ENCODE data around the gene DCST1.

Gene DCST1

DNA sequence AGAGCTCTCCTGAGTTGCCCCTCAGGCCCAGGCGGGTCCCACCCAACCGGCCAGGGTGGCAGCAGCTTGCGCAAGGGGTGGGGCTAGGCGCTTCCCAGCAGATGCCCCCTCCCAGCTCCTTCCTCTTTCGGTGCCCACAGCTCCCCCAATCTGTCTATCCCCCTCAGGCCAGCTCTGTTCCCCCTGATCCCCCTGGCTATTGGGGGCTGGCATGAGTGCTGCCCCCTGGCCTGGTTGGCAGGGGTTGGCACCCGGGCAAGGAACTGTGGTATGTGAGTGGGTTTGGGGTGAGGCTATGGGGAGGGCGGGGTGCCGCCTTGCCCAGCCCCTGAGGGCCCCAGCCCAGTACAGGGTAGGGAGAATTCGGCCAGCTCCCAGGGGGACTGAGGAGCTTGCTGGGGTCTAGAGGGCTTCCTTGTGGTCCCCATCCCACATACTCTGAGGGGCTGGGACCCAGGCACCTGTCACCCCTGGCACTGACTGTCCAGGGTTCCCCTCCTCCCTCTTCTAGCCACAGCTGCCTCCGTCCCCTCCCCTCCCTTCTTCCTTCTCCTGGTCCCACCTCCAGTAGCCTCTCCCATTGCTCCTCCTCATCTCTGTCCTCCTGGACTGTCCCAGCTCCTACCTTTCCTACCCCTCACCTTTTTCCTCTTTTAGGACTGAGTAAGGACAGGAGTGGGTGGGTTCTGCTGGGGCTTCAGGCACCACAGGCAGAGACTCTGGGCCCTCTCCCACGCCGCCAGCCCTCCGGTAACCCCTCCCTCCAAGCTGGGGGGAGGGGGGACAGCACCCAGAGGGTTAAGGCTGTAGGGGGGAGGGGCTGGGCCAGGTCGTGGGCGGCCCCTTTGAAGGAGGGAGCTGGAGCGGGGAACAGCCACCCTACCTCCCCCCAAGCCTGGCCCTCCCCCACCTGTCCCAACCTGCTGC, 25.3 kb upstream of the DCST1 start:
- no peak for TF ChIP-seq FOXM1 (IDR thresholded peaks at IDR 0.05; ENCODE audit: borderline replicate concordance, low read depth)
- TF ChIP-seq TAF1 (IDR thresholded peaks at IDR 0.05; ENCODE audit: low read depth), result no peak
- TF ChIP-seq YY1 (IDR thresholded peaks at IDR 0.05; ENCODE audit: low read depth), result no peak
- TF ChIP-seq CREB1 (IDR thresholded peaks at IDR 0.05; ENCODE audit: low read depth), result no peak
- TF ChIP-seq EP300 (IDR thresholded peaks at IDR 0.05; ENCODE audit: borderline replicate concordance), result no peak
- no peak for TF ChIP-seq TEAD4 (IDR thresholded peaks at IDR 0.05)
- TF ChIP-seq, protein P1, sequence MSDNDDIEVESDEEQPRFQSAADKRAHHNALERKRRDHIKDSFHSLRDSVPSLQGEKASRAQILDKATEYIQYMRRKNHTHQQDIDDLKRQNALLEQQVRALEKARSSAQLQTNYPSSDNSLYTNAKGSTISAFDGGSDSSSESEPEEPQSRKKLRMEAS (IDR thresholded peaks at IDR 0.05), result no peak
- no peak for TF ChIP-seq RAD21 (IDR thresholded peaks at IDR 0.05; ENCODE audit: low read depth)
- no peak for TF ChIP-seq CEBPB (IDR thresholded peaks at IDR 0.05)
- no peak for TF ChIP-seq ZBTB7A (IDR thresholded peaks at IDR 0.05; ENCODE audit: low read depth)
- TF ChIP-seq EGR1 (IDR thresholded peaks at IDR 0.05), result no peak
- TF ChIP-seq NFIC (IDR thresholded peaks at IDR 0.05), result no peak
- TF ChIP-seq TCF12 (IDR thresholded peaks at IDR 0.05; ENCODE audit: low read depth), result no peak
- TF ChIP-seq, protein P2, sequence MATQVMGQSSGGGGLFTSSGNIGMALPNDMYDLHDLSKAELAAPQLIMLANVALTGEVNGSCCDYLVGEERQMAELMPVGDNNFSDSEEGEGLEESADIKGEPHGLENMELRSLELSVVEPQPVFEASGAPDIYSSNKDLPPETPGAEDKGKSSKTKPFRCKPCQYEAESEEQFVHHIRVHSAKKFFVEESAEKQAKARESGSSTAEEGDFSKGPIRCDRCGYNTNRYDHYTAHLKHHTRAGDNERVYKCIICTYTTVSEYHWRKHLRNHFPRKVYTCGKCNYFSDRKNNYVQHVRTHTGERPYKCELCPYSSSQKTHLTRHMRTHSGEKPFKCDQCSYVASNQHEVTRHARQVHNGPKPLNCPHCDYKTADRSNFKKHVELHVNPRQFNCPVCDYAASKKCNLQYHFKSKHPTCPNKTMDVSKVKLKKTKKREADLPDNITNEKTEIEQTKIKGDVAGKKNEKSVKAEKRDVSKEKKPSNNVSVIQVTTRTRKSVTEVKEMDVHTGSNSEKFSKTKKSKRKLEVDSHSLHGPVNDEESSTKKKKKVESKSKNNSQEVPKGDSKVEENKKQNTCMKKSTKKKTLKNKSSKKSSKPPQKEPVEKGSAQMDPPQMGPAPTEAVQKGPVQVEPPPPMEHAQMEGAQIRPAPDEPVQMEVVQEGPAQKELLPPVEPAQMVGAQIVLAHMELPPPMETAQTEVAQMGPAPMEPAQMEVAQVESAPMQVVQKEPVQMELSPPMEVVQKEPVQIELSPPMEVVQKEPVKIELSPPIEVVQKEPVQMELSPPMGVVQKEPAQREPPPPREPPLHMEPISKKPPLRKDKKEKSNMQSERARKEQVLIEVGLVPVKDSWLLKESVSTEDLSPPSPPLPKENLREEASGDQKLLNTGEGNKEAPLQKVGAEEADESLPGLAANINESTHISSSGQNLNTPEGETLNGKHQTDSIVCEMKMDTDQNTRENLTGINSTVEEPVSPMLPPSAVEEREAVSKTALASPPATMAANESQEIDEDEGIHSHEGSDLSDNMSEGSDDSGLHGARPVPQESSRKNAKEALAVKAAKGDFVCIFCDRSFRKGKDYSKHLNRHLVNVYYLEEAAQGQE (IDR thresholded peaks at IDR 0.05; ENCODE audit: low read depth), result no peak

DNA sequence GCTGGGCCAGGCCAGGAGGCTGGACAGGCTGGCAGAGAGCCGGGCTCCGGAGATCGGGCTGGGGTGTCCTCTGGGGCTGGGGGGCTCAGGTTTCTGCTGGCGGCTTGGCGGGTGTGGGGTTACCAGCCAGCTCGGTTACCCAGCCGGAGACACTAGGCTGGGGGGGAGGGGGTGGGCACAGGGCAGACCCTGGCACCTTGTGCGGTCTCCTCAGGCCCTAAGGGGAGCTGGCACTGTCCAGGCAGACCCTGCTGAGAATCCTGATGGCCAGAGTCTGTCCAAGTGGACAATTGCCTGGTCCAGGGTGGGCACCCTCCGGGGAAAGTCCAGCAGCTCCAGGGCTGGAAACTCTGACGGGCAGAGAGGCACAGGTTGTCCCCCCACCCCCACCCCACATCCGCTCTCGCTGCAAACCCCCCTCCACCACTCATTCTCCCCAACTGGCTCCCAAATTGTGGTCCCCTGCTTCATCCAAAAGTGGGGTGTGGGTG, 24.4 kb upstream of the DCST1 start:
- TF ChIP-seq EP300 (IDR thresholded peaks at IDR 0.05; ENCODE audit: borderline replicate concordance), result no peak
- TF ChIP-seq, protein P2 (IDR thresholded peaks at IDR 0.05; ENCODE audit: low read depth), result no peak
- TF ChIP-seq FOXM1 (IDR thresholded peaks at IDR 0.05; ENCODE audit: borderline replicate concordance, low read depth), result no peak
- no peak for TF ChIP-seq CREB1 (IDR thresholded peaks at IDR 0.05; ENCODE audit: low read depth)
- no peak for TF ChIP-seq RAD21 (IDR thresholded peaks at IDR 0.05; ENCODE audit: low read depth)
- no peak for TF ChIP-seq NFIC (IDR thresholded peaks at IDR 0.05)
- no peak for TF ChIP-seq EGR1 (IDR thresholded peaks at IDR 0.05)
- TF ChIP-seq YY1 (IDR thresholded peaks at IDR 0.05; ENCODE audit: low read depth), result no peak
- TF ChIP-seq, protein P1 (IDR thresholded peaks at IDR 0.05), result no peak
- TF ChIP-seq TAF1 (IDR thresholded peaks at IDR 0.05; ENCODE audit: low read depth), result no peak
- TF ChIP-seq TEAD4 (IDR thresholded peaks at IDR 0.05), result no peak
- no peak for TF ChIP-seq ZBTB7A (IDR thresholded peaks at IDR 0.05; ENCODE audit: low read depth)
- no peak for TF ChIP-seq TCF12 (IDR thresholded peaks at IDR 0.05; ENCODE audit: low read depth)
- TF ChIP-seq, protein P3, sequence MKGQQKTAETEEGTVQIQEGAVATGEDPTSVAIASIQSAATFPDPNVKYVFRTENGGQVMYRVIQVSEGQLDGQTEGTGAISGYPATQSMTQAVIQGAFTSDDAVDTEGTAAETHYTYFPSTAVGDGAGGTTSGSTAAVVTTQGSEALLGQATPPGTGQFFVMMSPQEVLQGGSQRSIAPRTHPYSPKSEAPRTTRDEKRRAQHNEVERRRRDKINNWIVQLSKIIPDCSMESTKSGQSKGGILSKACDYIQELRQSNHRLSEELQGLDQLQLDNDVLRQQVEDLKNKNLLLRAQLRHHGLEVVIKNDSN (IDR thresholded peaks at IDR 0.05), result no peak
- no peak for TF ChIP-seq CEBPB (IDR thresholded peaks at IDR 0.05)

DNA sequence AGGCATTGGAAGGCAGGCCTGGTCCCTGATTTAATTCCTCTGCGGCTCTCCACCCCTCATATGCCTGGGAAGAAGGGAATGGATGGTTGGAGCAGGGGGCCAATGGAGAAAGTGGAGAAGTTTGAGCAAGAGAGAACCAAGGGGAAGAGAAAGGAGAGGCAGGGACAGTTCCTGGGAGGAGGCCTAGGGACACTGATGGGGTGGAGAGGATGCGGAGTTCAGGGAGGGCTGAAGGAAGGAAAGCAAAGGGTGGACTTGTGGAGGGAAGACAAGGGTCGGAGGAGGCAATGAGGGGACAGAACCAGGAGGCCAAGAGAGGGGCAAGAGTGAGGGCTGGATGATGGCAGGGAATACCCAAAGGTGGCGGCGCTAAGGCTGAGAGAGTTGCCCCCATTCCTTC, 23.9 kb upstream of the DCST1 start:
- TF ChIP-seq FOXM1 (IDR thresholded peaks at IDR 0.05; ENCODE audit: borderline replicate concordance, low read depth), result no peak
- TF ChIP-seq ZBTB7A (IDR thresholded peaks at IDR 0.05; ENCODE audit: low read depth), result no peak
- TF ChIP-seq NFIC (IDR thresholded peaks at IDR 0.05), result no peak
- TF ChIP-seq CEBPB (IDR thresholded peaks at IDR 0.05), result no peak
- TF ChIP-seq, protein P2 (IDR thresholded peaks at IDR 0.05; ENCODE audit: low read depth), result no peak
- no peak for TF ChIP-seq EP300 (IDR thresholded peaks at IDR 0.05; ENCODE audit: borderline replicate concordance)
- TF ChIP-seq, protein P1 (IDR thresholded peaks at IDR 0.05), result no peak
- TF ChIP-seq YY1 (IDR thresholded peaks at IDR 0.05; ENCODE audit: low read depth), result no peak

Measured in Ishikawa (cell line).